Panc1 (cell line): ENCODE data around the gene BAG1. TPM values are rescaled to one million over a fixed set of nuclear protein-coding genes. Genes with fewer than 3 reads are reported as not detected.

Experiments used
- ATAC-seq: fragments of 200-7000 bp; cut with Tn5 transposase; 2 replicates; pipeline ENCODE4 v1.9.1; 2020; ENCODE audit warnings: mild to moderate bottlenecking, moderate library complexity
- BruUV-seq: library from RNA; stranded (reverse); fragments of 400-500 nt; replicated peaks from 2 replicates; lab custom pipeline; 2021; lab: Mats Ljungman, UMichigan
- CTCF ChIA-PET: fragments of 300-600 bp; sonication (Branson Sonifier 250); formaldehyde crosslinking; loops from one replicate; lab custom pipeline; 2022; ENCODE audit warnings: antibody characterized with exemption; lab: Charles Lee
- POLR2A ChIA-PET: fragments of 300-600 bp; sonication (Branson Sonifier 250); formaldehyde crosslinking; loops from one replicate; lab custom pipeline; 2022; ENCODE audit warnings: antibody characterized with exemption; lab: Charles Lee
- DNase-seq: peaks from one replicate; pipeline ENCODE4 v3.0.0-alpha.2; 2010; ENCODE audit warnings: low read depth, low spot score
- H3K27ac ChIP-seq: 2 replicates; pipeline ENCODE4 v1.5.1; 2011; ENCODE audit warnings: mild to moderate bottlenecking, low read length, inconsistent platforms
- H3K27me3 ChIP-seq: fragments of 200-500 bp; sonication (Bioruptor generic); 2 replicates; pipeline ENCODE4 v1.6.0; 2014; ENCODE audit warnings: low read length, inconsistent platforms; ENCODE audit not compliant: control insufficient read depth, insufficient read depth
- H3K36me3 ChIP-seq: fragments of 200-500 bp; sonication (Bioruptor generic); 2 replicates; pipeline ENCODE4 v1.5.1; 2014; ENCODE audit warnings: inconsistent platforms, mild to moderate bottlenecking, low read length, moderate library complexity; ENCODE audit not compliant: control insufficient read depth, insufficient read depth
- H3K4me1 ChIP-seq: 2 replicates; pipeline ENCODE4 v1.5.1; 2011; ENCODE audit warnings: inconsistent platforms, mild to moderate bottlenecking, low read length, moderate library complexity; ENCODE audit not compliant: control insufficient read depth, insufficient read depth
- H3K4me3 ChIP-seq, 2 experiments: 2 replicates each; pipeline ENCODE4 v1.5.1; 2011 to 2012; ENCODE audit warnings: low read depth in 2 of 2, low read length in 2 of 2, mild to moderate bottlenecking in 2 of 2, inconsistent platforms in 1 of 2, moderate library complexity in 1 of 2
- H3K9me3 ChIP-seq: fragments of 200-500 bp; sonication (Bioruptor generic); 2 replicates; pipeline ENCODE4 v1.5.1; 2014; ENCODE audit warnings: low read depth, mild to moderate bottlenecking, inconsistent platforms, low read length, moderate library complexity; ENCODE audit not compliant: control insufficient read depth, insufficient read depth
- CTCF ChIP-seq: fragments of 450-650 bp; IDR thresholded peaks from 2 replicates; pipeline ENCODE4 v1.5.1; 2017; ENCODE audit warnings: mild to moderate bottlenecking
- POLR2AphosphoS5 ChIP-seq: IDR thresholded peaks from 2 replicates; pipeline ENCODE4 v1.6.1; 2012; ENCODE audit warnings: mild to moderate bottlenecking, low read depth, low read length, moderate library complexity
- REST ChIP-seq, 2 experiments: IDR thresholded peaks; 2 replicates each; pipeline ENCODE4 v1.6.1; 2011 to 2012; ENCODE audit warnings: low read depth in 2 of 2, control low read depth in 1 of 2, low read length in 1 of 2, mild to moderate bottlenecking in 1 of 2, moderate library complexity in 1 of 2; ENCODE audit not compliant: insufficient read depth in 1 of 2
- SIN3A ChIP-seq: IDR thresholded peaks from 2 replicates; pipeline ENCODE4 v1.6.1; 2012; ENCODE audit warnings: low read depth, mild to moderate bottlenecking, low read length, moderate library complexity, borderline replicate concordance; ENCODE audit not compliant: insufficient read depth
- TCF7L2 ChIP-seq: IDR thresholded peaks from 2 replicates; pipeline ENCODE4 v1.6.1; 2011; ENCODE audit warnings: mild to moderate bottlenecking, low read depth, low read length, inconsistent platforms
- in situ Hi-C: cut with HindIII; loops from 2 replicates; pipeline ENCODE4 v1.10.0; 2016; ENCODE audit warnings: low sequenced_read_pairs, low pct_unique_long_range_greater_than_20kb
- intact Hi-C: fragments of 100-400 bp; cut with micrococcal nuclease; formaldehyde crosslinking; loops from one replicate; pipeline ENCODE4 v1.10.0; 2022; ENCODE audit not compliant: unreplicated experiment
- total RNA-seq: library from RNA; stranded (reverse); gene quantifications from one replicate; pipeline ENCODE4 v1.2.1, GENCODE V29; 2021; ENCODE audit not compliant: unreplicated experiment

The BAG1 gene
- total RNA-seq, 1 experiment from 2014 or later = 95.8 TPM

GRCh38 chr9:33288235-33288634 is 23.7 kb upstream of the BAG1 start:
- intact Hi-C loops (no loop called here), in situ Hi-C loops (no loop called here)
- H3K27me3 ChIP-seq = no peaks in the 10 kb centered on the region
- ATAC-seq (no peak), DNase-seq (no peak)
- no TSS peak for BruUV-seq
- peaks cover under 1% of the 10 kb centered on the region; the same call in 1 of the 2 replicates for H3K36me3 ChIP-seq
- ChIA-PET POLR2A (no interaction called here), CTCF (interaction anchor here (0.8 kb wide), 1 partner anchor 16 kb away, joined by 3 read pairs; no protein-coding TSS in a partner anchor)
- H3K4me1 ChIP-seq = peaks cover 30% of the 10 kb centered on the region
- no peak overlapping the region for H3K4me3 ChIP-seq
- no peak overlapping the region for H3K27ac ChIP-seq
- H3K9me3 ChIP-seq = no peaks in the 10 kb centered on the region
- no peak for TF ChIP-seq TCF7L2
- TF ChIP-seq SIN3A = no peak
- TF ChIP-seq POLR2AphosphoS5 = no peak
- no peak for TF ChIP-seq REST (IDR thresholded peaks at IDR 0.05; ENCODE audit: insufficient read depth in 1 of 2, low read depth in 2 of 2, low read length in 1 of 2)
- no peak for TF ChIP-seq CTCF

- Histone ChIP-seq H3K4me3 (no peak overlapping the region), H3K27me3 (no peaks in the 10 kb centered on the region), H3K4me1 (peaks cover 21% of the 10 kb centered on the region), H3K36me3 (no peaks in the 10 kb centered on the region; the same call in 1 of the 2 replicates), H3K27ac (0 out of 2 replicates have a peak overlapping the region, but pooled peaks have one; percentile 24), H3K9me3 (no peaks in the 10 kb centered on the region)
- no peak for TF ChIP-seq REST (IDR thresholded peaks at IDR 0.05; ENCODE audit: insufficient read depth in 1 of 2, low read depth in 2 of 2, low read length in 1 of 2)
- TF ChIP-seq CTCF = peak; percentile 93
- TF ChIP-seq TCF7L2 = no peak
- BruUV-seq = no TSS peak
- peak; percentile 20; the same call in 1 of the 2 replicates for ATAC-seq
- DNase-seq = no peak
- intact Hi-C loops (no loop called here), in situ Hi-C loops (no loop called here)
- ChIA-PET CTCF (no interaction called here), POLR2A (no interaction called here)
Observed at GRCh38 chr9:33287087-33287490, 22.6 kb upstream of the BAG1 start.
